NCI-H2081 treated with DMSO at 0.1 percent for 48 hours (cell line): ENCODE data around the gene SCAANT1.

Experiments used
- DNase-seq: peaks from one replicate; lab custom pipeline; 2025; lab: John Stamatoyannopoulos, UW

The SCAANT1 gene

DNA sequence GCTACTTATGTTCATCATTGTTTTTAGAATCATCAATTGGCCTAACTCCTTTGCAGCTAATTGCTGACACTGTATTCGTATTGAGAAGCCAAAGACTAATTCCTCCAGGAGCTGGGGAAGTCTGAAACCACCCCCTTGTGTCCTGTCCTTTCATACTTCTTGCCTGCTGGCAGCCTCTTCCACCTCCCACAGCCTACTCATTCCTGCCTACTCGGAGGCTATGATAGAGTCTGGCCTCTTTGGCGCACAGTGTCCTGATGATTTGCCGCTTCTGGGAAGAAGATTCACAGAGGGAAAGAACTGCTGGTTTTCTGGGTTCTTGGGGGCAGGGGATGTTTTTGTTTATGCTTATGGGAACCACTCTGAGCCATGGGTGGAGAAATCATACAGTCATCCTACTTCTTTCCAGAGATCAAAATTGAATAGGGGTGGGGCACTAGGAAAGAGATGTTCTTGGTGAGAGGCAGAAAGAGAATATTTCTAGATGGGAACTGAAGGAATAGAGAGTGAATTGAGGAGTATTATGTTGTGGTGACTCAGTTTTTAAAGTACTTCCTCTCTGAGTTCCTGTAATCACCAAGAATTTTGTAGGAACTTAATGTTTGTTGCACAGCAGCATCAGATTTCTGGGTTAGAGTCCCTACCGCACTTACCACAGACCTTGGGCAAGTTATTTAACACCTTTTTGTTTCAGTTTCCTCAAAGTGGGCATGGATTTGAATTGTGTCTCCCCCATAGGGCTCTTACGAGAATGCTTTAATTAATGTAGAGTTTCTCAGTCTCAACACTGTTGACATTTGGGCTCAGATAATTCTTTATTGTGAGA is 22.1 kb upstream of the SCAANT1 start:
- no peak for DNase-seq

- DNase-seq, result no peak
Measured at GRCh38 chr3:63933459-63933858, 21.3 kb upstream of the SCAANT1 start.

DNA sequence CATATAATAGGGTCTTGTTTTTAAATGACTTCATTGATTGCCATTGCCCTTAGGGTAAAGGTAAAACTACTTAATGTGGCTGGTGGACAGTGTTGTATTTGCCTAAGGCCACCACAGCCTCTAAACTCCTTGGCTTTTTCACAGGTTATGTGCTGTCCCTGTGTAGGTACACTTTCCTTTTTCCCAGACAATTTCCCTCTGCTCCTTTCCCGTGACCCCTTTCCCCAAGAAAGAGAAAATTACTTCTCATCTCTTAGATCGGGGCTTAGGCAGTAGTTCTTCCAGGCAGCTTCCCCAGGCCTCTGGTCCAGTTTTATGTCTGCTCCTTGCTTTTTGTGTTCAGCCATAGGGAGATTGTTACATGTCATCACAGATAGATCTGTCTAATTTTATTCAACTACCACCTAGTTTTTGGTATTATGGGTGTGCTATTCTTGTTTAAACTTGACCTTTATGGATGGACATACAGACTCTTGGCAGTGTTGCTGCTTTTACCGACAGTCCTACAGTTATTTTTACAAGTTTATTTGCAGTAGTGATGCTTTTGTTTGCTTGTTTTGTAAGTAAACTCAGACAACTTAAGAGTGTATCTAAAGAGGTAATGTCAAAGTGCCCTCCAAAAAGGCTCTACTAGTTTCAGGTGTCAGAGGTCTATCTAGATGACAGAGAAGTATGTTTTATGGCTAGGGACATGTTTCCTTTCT is 20.5 kb upstream of the SCAANT1 start:
- DNase-seq, result no peak

DNA sequence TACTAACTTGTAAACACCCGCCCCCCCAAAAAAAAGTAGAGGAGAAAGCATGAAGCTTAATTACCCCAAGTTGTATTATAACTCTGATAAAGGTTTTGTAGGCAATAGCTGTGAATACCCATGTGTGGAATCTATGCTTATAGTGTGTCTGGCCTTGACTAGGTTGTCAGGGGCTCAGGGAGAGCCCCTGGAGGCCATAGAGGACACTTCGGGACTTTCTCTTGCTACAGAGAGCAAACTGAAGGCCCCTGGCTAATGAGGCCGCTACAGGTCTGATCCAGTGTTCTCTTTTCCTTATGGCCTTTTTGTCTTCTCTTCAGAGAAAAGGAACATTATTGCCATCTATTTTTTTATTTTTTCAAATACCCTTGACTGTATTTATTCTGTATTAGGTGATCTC is 19.1 kb upstream of the SCAANT1 start:
- no peak for DNase-seq

- no peak for DNase-seq
Measured at GRCh38 chr3:63927422-63928280, 15.5 kb upstream of the SCAANT1 start.

DNA sequence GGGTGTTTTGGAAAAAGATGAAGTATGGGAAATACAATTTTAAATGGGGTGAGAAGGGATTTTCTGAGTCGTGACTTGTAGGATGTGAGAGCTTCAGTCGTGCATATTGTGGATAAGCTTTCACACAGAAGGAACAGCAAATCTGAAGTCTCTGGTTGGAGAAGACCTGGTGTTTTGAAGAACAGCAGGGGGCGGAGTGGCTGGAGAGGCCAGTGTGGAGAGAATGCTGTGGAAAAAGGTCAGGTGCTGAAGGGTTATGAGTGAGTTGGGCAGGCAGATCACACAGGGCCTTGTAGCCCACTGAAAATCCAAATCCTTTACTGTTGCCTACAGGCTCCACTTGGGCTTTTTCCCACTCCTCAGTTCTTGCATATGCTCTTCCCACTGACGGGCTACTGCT is 14.1 kb upstream of the SCAANT1 start:
- no peak for DNase-seq

DNA sequence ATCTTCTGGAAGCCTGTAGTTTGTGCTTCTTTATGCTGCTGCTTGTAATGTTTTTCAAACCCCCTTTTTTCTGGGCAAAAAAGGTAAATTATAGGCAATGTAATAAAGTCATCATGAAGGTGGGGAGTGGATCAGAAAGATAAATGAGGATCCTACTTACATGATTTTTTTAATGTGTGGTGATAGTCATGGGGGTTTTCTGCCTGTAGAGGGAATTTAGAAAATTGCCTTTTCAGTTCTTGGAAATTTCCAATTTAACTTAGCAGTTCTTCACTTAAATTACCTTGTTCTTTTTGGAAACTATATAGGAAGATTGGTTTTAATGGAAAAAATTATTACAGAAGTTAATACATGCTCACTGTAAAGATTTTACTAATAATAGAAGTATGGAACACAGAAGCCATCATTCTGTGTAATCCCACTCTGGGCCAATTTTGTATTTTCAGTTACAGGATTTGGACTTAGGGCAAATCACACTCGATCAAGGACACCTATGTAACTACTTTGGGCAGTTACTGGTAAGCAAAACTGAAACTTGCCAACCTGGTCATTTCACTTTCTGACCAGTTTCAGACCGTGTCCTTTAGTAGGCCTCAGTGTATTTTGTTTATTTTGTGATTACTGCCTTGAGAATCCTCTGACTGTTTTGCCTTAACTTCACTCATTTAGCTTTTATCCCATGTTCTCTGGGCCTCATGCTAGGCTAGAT is 10.5 kb upstream of the SCAANT1 start:
- no peak for DNase-seq

- DNase-seq, result no peak
Measured at GRCh38 chr3:63921741-63922482, 9.7 kb upstream of the SCAANT1 start.

GRCh38 chr3:63920001-63920400 is 7.8 kb upstream of the SCAANT1 start:
- no peak for DNase-seq

DNA sequence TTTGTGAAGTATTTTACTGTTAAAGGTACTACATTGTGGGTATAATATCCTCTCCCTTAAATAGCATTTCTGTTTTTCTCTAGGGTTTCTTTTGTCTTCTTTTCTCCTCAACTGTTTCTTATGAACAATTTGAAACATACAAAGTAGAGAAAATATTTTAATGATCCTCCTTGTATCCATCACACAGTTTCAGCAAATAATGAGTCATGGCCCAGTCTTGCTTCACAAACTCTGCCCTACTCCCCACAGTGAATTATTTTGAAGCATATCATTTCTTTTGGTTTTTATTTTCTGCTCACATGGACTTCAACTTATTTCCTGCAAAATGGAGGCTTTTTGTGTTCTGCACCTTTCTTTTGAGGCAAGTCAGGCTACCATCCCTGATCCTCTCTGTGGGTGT is 6.1 kb upstream of the SCAANT1 start:
- DNase-seq, result no peak

DNA sequence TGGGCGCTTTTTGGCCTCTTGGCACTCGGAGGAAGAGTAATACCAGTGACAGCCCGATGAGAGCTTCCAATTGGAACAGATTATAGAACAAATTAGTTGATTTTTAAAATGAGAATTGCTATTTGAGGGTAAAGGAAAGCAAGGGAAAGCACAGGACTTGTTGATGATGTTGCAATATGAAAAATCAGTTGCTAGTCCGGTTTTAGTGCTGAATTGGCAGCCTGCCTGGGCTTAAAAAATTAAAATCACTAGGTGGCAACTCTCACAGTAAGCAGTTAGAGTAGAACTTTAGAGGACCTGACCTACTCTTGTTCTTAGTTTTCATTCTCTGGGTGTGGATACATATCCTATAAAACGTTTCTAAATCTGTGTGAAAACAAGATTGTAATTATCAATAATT is 2.1 kb upstream of the SCAANT1 start:
- no peak for DNase-seq

DNA sequence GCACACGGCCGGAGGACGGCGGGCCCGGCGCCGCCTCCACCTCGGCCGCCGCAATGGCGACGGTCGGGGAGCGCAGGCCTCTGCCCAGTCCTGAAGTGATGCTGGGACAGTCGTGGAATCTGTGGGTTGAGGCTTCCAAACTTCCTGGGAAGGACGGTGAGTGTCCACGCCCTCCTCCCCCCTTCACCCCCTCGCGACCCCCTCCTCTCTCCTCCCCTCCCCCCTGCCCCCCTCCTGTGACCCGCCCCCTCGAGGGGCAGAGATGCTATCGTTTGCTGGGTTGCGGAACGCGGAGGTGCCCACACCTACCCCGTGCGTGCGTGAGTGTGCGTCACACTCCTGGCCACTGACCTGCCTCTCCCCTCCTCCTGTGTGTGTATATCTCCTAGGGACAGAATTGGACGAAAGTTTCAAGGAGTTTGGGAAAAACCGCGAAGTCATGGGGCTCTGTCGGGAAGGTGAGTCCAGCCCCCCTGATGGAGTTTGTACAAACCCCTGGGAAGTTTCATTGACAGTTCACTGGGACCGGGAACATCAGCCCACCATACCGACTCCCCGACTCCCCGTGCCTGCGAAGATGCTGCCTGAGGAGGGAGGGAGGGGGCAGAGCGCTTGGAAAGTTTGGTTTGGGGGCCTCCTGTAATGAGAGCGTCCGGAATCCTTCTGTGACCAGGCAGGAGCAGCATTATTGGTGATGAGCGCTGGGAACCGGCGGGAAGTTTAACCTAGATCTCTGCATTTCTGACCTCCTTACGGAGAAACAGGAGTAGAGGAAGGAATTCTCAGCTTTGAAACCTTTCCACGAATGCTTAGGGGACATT is 795 bp upstream of the SCAANT1 start:
- no peak for DNase-seq

DNA sequence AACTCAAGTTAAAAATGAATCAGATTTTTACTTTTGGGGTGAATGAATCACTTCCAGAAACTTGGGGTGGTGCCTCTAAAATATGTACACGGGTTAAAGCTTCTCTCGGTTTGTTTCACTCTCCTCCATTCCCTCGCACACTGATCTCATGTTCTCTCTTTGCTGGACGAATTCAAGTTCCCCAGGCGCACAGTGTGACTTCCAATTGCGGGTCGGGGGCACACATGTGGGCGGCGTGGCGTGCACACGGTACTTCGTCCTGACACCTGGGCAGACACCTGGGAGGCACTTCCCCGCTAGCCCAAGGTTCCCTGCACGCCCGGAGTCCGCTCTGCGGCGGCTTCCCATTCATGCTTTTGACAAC is 692 bp downstream of the SCAANT1 start:
- no peak for DNase-seq

DNA sequence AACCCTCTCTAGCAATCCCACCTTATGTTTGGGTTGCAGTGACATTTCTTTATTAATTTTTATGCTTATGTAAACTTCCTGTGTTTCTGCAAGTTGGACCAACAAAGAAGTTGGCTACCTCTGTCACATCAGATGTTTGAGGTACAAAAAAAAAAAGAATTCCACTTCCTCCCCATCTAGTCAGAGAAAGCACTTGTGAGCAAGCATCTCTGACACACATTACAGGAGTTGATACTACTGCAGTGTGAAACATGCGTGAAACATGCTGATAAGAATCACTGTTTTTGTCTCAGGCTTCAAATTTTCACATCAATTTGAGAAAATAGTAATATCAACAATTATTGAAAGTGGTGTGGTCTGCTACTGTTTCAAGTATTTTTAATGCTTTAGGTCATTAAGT is 1.3 kb downstream of the SCAANT1 start:
- no peak for DNase-seq

DNA sequence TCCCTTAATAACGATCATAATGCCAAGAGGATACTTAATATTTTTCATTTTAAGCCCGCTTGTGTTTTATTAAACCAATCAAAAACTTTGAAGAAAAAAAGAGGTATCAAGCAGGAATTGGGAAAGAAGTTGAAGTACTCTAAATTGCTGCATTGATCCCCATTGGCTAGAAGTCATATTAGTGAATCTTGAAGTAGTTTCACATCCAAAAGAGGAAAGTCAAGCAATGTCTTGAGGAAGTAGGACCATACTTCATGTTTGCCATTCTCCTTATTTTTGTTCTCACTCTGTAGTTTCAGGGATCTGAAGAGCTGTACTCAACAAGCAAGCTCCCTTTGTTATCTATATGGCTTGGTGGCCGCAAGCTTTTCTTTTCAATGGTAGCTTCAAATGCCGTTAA is 2.2 kb downstream of the SCAANT1 start:
- no peak for DNase-seq

- no peak for DNase-seq
Measured at GRCh38 chr3:63909431-63909830, 2.8 kb downstream of the SCAANT1 start.

DNA sequence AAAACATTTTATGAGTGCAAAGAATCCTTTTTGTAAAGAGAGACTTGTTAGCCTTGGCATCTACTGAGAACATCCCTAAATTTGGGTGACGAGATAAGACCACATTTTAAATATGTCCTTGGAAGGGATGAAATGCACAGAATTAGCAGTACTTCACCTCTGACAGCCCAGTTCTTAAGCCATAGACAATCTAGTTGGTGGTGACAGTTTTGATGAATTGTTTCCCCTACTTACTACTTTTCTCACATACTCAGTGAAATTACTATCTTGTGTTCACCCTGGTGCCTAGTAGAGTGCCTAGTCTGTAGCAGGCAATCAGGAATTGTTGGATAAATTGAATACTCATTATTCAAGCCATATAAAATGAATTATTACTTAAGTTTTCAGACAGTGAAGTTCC is 3.4 kb downstream of the SCAANT1 start:
- DNase-seq, result no peak

DNA sequence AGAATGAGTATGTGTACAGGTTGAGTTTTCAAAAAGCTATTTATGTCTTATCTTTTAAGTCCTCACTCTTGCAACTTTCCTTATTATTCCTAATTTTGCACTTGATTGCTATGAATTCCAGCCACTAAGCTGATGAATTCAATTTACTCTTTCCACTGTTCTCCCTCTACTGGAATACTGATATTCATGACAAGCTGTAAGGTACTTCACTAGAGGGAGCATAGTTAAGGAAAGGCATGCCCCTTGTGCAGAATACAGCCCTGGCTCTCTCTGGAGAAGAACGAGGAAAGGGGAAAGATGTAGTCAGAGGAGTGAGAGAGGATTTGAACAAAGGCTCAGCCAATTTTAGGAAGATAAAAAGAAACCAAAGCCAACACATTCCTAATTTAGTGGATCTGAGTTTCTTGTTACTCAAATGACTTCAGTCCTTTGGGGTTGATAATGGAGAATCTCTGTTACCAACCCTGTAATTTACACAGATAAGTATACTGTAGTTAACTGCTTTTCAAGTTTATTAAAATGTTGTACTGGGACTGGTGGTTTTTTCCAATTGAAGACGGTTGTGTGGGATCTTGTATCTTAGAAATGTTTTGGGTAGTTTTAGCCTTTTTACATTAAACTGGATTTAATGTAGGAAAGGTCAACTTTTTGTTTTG is 4.0 kb downstream of the SCAANT1 start:
- no peak for DNase-seq

DNA sequence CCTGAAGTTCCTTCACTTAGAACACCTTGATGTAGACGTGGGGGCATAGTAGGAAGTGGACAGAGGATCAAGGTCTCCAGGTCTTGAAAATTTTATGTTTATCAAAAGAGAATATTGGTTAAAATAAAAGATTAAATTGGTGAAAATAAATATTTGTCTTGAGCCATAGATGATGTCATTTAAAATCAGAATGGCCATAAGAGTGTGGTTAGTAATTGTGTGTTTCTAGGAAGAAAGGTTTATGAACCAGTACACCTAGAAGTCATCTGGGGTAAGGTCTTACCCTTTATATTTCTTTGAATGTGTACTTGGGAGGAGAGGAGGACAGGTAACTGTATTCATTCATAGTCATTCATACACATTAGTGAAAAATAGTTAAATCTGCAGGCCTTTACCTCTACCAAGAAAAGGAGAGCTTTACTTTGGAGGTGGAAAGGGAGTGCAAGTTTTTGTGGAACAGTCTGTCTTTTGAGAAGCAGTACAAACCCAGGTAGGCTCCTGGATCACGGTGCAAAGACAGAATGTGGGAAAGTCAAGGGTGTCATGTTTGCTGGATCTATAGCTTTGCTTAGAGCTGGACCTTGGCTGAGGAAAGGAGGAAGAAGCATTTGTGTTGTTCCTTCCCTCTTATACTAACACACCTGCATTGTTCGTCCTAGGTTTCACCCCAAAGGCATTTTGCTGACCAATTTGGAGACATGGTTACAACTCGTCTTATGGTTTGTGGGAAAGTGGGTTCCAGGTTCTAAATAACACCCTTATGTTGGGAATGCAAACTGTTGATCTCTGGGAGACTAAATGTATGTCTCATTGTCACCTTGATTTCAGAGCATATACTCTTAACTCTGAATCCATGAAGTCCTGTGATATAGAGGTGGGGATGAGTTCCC is 6.2 kb downstream of the SCAANT1 start:
- no peak for DNase-seq
